HG03135 (cell line): Measurements from ENCODE around the gene BDH1.
"Not testable (repeated sequence)": the region's sequence is repeated elsewhere in the genome, so short reads cannot be mapped to it uniquely, and the experiment has no call there.

Experiments used
- ATAC-seq: cut with Tn5 transposase; IDR thresholded peaks from one replicate; pipeline ENCODE4 v1.9.1; 2021; ENCODE audit warnings: mild to moderate bottlenecking, moderate library complexity; ENCODE audit not compliant: unreplicated experiment

The BDH1 gene

DNA sequence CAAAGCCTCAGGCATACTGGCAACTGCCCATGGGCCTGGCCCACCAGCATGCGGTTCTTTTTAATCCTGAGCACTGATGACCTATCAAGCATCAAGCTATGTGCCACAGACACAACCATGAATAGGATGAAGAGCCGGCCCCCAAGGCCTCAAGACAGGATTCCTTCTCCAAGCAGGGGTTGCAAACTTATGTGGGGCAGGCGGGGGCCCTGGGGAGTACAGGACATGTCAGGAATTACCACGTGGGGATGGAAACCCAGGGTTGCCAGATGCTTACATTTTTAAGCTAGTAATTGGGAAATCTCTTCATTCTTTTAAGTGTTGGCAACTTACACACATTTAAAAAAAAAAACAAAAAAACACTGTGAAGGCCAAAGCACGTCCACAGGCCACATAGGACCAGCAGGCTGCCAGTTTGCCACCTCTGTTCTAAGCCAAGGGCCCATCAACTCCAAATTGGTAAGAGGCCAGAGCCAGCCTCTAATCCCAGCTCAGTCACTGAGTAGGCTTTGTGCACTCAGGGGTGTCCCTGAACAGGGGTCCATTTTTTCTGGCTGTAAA is 32.8 kb downstream of the BDH1 start:
- no peak for ATAC-seq

DNA sequence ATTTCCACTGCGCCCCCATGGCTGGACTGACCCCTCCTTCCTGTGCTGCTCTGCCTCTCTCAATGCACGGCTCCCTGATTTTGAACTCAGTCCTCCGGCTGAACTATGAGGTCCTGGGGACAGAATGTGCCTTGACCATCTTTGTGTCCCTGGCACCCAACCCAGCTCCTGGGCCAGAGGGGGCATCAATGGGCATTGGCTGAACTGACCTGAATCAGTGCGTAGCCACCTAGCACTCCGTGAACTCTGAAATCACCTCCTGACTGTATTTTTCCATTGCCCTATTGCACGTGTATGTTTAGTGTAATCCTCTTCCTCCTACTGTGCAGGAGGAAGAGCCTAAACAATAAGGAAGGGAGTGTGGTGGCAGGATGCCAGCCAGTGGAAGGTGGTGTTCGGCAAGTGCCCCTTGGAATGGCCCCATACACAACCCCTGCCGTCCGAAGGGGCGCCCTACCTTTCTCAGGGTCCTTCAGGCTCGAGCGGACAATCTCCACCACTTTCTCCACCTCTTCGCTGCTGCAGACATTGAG is 33.5 kb downstream of the BDH1 start:
- ATAC-seq, result no peak

DNA sequence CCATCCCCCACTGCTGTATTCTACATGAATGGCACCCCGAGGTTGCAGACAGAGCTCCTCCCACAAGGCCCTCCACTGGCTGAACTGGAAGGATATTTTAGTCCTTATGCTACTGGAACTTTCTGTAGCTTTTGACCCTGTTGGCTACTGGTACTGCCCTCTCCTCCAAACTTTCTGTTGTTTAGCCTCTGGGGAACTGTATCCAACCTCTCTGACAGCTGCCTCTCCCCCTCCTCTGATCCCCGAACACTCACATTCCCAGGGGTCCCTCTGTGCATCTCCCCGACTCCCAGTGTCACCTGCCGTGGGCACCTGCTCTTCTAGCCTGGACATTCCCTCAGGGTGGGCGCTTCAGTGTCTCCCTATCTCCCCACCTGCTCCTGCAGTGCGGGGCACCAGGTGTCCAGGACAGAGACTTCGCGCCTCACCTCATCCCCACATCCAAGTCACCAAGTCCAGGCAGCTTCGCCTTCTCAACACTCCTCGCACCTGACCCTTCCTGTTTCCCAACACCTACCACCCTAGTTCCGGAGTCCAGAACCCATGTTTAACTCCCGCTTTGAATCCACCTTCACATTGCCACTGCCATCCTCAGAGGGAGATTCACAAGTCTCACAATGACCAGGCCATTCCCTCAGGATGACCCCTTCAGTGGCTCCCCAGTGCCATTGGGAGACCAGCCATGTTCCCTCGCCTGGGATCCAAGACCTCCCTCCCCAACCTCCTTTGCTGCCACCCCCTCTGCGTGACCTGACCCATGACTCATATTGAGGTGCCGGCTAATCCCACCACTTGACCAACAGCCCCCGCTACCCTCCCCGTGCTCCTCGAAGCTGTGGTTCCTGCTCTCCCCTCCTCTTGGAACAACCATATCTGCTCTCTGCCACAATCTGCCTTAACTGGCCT is 34.2 kb downstream of the BDH1 start:
- ATAC-seq, result no peak

DNA sequence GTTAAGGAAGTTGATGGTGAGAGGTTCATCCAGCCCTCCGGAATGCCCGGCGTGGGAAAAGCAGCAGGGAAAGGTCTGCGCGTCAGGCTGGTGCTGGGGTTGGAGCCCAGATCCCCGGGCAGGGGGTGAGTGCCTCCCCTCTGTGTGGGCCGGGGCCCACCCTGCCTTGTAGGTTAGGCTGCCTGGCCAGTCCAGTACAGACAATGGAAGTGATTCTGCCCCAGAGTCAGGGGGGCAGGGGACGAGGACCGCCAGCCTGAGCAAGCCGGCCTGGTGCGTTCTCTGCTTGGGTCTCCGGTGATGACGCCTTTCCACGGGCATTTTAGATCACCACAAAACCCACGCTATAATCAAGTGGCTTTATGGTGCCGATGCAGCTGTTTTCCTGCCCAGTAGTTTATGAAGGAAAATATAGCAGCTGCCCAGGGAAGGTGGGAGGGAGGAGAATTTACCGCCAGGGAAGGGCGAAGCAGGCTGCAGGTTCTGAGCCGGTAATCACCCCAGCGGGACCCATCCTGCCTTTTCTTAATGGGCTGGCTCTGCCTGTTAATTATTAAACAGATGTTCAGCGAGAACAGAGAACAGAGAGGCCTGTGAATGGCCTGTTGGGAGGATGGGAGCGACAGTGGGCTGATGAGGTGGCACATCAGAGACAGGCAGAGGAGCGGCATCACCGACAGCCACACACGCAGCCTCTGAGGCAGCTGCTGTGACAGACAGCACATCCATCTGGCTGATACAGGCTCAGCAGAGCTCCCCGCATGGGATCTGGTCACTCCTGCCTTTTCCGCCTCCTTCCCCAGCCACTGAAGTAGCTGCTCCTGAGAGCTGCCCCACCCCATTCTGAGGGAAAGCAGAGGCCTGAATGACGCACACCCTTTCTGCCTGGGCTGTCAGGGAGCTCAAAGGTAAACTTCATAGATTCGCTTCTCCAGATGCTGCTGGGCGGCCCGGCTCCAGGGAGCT is 35.2 kb downstream of the BDH1 start:
- no peak for ATAC-seq

DNA sequence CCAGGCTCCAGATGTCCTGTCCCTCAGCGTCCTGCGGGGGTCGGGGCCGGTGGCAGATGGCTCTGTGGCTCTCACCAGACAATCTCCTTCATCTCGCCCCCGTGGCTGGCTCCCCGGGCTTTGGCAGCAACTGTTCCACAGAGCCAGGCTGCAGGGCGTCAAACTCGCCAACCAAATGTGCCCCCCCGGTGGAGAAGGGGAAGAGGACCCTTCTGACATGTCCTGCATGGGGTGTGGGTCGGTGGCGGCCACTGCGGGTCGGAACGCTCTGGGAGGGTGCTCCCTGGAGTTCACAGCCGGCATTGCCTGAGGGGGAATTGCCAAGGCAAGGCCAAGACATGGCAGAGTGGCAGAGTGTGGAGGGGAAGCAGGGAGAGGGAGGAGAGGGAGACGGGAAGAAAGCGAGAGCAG is 36.0 kb downstream of the BDH1 start:
- no peak for ATAC-seq

DNA sequence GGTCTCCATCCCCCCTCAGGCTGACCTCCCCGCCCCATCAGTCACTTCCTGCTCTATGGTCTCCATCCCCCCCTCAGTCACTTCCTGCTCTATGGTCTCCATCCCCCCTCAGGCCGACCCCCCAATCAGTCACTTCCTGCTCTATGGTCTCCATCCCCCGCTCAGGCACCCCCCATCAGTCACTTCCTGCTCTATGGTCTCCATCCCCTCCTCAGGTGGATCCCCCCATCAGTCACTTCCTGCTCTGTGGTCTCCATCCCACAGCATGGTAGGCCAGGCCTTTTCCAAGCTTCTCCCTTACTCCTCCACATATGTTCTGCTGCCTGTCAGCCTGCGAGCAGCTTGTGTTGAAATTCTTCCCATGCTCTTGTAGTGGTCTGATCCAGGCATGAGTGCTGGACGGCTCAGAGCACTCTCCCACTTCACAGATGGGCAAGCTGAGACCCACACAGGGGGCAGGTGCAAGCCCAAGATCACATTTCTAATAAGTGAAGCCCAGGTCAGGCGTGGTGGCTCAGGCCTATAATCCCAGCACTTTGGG is 36.8 kb downstream of the BDH1 start:
- no peak for ATAC-seq

DNA sequence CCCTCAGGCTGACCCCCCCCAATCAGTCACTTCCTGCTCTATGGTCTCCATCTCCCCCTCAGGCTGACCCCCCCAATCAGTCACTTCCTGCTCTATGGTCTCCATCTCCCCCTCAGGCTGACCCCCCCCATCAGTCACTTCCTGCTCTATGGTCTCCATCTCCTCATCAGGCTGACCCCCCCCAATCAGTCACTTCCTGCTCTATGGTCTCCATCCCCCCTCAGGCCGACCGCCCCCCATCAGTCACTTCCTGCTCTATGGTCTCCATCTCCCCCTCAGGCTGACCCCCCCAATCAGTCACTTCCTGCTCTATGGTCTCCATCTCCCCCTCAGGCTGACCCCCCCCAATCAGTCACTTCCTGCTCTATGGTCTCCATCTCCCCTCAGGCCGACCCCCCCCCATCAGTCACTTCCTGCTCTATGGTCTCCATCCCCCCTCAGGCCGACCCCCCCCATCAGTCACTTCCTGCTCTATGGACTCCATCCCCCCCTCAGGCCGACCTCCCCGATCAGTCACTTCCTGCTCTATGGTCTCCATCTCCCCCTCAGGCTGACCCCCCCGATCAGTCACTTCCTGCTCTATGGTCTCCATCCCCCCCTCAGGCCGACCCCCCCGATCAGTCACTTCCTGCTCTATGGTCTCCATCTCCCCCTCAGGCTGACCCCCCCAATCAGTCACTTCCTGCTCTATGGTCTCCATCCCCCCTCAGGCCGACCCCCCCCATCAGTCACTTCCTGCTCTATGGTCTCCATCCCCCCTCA is 37.7 kb downstream of the BDH1 start:
- not testable (repeated sequence) for ATAC-seq

DNA sequence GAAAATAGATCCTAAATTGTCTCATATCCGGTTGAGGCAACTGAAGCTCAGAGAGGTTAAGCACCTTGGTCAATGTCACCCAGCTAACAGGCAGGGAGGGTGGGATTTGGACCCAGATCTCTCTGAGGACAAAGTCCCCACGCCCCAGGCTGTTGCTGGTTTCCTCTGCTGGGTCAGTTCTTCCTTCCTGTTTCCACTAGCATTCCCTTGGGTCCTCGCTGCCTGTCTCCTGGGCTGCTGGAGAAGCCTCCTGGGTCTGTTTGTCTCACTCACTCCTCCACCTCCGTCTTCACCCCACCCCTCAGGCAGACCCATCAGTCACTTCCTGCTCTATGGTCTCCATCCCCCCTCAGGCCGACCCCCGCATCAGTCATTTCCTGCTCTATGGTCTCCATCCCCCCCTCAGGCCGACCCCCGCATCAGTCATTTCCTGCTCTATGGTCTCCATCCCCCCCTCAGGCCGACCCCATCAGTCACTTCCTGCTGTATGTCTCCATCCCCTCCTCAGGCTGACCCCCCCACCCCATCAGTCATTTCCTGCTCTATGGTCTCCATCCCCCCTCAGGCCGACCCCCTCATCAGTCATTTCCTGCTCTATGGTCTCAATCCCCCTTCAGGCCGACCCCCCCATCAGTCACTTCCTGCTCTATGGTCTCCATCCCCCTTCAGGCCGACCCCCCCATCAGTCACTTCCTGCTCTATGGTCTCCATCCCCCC is 38.7 kb downstream of the BDH1 start:
- not testable (repeated sequence) for ATAC-seq

DNA sequence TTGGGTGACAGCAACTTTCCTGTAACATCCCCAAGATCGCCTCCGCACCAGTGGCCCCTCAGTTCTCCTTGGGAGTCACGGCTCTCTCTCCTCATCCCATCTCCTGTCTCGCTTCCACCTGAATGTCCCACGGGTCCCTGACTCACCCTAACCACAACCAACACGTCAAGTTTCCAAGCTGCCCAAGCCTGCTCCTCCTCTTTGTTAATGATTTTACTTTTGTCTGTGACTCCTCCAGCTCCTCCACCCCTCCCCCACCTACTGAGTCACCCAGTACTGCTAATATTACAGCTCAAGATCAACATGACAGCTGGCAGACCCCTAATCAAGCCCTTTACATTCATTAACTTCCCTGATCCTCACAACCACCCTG is 39.3 kb downstream of the BDH1 start:
- no peak for ATAC-seq

DNA sequence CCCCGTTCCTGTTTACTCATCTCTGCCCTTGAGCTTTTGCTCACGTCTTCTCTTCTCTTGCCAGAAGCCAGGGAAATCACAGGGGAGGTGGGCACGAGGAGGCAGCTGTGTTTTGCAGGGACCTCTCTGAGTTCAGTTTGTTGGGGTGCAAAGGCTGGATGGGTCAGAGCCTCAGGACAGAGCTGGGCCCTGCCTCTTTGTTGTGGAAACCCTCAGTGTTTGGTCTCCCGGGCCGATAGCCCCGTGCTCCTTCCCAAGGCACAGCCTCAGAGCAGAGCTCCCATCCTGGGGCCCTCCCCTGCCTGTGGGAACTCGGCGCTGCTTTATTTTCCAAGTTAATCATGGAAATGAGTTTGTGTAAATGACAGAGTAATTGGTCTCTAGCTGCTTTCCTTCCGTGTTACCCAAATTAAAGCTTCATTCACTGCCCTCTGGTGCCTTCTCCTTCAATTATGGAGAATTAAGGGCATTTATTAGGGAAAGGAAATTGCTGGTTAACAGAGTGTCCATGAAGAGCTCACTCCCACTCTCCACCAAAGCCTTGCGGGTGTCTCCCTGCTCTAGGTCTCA is 40.9 kb downstream of the BDH1 start:
- ATAC-seq, result no peak

DNA sequence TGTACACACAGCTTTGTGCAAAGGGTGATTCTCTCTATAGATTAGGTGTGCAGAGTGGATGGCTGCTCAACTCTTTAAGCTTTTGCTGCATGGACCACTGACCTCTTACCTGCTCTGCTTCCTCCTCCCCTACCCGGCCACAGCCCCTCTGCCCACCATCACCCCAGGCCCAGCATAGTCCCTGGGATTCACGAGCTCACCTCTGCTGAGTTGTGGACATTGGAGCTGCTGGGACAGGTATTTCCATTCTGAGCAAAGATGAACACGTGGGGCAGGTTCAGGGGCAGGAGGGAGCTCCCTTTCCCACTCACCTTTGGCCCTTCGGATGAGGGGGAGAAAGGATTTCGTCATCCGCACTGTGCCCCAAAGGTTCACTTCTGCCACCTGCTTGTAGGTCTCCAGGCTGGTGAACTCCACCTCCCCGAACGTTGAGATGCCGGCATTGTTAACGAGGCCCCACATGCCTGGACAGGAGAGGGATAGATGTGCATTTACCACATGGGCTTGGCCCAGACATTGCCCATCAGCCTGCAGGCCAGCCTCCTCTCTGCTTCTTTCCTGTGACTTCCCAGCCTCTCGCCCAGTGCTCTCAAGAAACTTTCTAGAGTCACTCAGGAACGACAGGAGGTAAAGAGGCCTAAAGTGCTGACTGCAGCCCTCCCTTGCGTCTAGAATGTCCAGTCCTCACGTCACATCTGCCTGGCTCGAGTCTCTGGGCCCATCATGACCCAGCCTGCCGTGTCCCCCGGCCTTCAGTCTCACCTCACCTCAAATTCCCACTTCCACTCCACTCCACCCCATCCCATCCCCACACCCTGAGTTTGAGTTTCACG is 41.6 kb downstream of the BDH1 start:
- no peak for ATAC-seq

DNA sequence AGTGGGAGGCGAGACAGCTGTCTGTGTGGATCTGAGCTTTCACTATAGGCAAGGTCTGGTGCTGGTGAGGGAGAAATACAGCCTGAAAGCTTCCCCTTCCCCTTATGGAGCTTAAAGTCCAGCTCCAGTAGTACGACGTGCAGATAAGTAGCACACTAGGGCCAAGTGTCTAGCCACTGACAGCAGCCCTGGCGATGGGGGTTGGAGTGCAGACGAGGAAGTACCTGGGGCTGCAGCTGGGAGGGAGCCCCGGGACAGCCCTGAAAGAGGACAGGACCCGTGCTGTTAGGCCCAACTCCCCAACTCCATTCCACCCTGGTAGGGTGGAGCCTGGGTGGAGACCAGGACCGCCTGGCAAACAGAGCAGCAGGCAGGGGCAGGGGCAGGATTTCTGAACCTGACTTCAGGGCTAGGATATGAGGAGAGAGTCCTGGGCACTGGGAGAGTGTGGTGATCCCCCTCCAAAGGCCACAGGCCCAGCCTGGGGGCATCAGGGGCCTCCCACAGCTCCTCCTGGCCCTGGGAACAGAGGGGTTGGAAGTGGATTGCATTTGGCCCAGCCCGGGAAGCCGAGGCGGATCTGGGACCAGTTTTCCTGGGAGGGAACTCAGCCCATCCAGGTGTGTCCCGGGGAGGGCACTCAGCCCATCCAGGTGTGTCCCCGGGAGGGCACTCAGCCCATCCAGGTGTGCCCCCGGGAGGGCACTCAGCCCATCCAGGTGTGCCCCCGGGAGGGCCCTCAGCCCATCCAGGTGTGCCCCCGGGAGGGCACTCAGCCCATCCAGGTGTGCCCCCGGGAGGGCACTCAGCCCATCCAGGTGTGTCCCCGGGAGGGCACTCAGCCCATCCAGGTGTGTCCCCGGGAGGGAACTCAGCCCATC is 42.8 kb downstream of the BDH1 start:
- no peak for ATAC-seq

DNA sequence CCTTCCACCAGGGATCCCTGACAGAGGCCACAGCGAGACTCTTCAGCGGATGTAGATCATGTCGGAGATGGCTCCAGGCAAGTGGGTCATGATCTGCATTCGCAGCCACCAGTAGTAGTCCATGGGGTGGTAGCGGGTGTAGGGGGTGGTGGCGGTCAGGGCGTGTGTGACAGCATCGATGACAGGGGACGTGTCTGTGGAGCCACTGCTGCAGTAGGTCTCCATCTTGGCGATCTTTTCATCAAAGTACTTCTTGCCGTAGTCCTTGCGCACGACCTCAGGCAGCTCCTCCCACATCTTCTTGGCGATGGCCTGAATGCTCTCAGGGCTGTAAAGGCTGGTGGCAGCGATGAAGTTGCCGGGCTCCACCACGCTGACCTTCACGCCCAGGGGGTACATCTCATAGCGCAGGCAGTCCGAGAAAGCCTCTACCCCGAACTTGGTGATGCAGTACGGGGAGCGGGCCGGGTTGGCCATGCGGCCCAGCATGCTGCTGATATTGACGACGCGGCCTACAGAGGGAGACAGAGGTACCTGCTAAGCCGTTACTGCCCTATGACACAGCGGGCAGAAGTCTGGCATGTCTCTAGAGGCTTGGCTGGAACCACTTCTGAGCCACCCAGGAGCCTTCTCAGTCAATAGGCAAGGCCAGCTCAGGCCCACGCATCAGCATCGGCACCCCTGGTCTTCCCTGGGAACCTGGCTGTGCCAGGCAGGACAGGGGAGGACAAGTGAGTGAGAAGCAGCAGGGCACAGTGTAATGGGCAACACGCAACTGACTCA is 43.7 kb downstream of the BDH1 start:
- no peak for ATAC-seq

DNA sequence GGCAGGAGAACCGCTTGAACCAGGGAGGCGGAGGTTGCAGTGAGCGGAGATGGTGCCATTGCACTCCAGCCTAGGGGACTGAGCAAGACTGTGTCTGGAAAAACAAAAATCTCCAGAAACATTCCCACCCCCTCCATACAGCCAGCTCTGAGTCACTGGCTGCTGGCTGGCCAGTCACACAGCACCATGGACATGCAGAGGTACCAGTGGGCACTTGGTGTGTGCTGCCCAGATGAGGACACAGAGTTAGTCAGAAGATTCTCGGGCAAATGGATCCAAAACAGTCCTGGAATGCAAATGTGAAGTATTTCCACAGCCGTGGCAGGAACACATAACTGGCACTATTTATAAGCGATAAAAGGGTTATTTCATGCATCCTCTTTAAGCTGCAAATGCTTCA is 44.6 kb downstream of the BDH1 start:
- ATAC-seq, result no peak

DNA sequence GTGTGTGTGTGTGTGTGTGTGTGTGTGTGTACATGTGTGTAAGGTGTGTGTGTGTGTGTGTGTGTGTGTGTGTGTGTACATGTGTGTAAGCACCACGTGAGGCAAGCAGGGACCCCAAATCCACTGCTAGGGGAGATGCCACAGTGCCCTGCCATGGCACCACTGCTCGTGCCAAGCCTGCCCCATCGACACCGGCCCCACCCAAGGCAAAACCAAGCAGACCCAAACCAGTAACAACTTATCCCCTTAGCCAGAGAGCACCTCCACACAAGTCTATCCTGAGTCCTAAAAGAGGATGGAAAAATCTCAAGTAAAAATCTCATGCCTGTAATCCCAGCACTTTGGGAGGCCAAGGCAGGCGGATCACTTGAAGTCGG is 45.1 kb downstream of the BDH1 start:
- ATAC-seq, result no peak

DNA sequence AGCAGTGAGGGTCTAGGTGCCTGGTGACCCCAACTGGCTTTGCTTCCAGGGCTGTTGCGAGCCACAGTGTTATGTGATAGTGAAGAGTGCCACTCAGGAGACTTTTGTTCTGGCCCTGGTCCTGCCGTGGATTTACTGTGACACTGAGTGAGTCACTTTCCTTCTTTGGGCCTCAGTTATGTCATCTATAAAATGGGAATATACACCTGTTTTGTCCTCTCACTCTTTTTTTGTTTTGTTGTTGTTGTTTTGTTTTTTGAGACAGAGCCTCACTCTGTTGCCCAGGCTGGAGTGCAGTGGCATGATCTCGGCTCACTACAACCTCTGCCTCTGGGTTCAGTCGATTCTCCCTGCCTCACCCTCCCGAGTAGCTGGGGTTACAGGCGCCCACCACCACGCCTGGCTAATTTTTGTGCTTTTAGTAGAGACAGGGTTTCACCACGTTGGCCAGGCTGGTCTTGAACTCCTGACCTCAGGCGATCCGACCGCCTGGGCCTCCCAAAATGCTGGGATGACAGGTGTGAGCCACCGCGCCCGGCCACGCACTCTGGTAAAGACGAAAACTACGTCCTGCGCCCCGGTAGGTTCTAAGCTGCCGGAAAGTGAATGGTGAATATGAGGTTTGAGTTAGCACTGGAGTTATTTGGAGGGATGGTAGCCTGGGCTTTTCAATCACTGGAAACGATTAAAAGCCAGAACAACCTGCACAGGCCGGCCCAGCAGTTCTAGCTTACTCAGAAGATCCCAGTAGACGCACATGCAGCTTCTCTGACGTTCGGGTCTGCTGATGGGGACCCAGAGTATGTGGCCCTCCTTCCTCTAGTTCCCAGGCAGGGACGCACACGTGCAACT is 46.6 kb downstream of the BDH1 start:
- ATAC-seq, result no peak
